Neural cell (in vitro differentiated cells): Measurements from ENCODE around the gene SDK2.

ENCODE experiments used
- EP300 ChIP-seq: fragments of 450-650 bp; conservative IDR thresholded peaks from 2 replicates; pipeline ENCODE4 v1.6.1; 2014; ENCODE audit warnings: antibody characterized with exemption, mild to moderate bottlenecking, moderate library complexity; ENCODE audit not compliant: poor library complexity, severe bottlenecking
- EZH2 ChIP-seq: fragments of 200-600, 300-800 bp; shearing (Covaris generic), sonication (generic); IDR thresholded peaks from 2 replicates; pipeline ENCODE4 v1.6.1; 2014; ENCODE audit warnings: antibody characterized with exemption, low read length, borderline replicate concordance, mild to moderate bottlenecking; ENCODE audit not compliant: insufficient read depth, poor library complexity, severe bottlenecking
- MXI1 ChIP-seq: fragments of 450-650 bp; conservative IDR thresholded peaks from 2 replicates; pipeline ENCODE4 v1.6.1; 2014; ENCODE audit warnings: antibody characterized with exemption, mild to moderate bottlenecking; ENCODE audit not compliant: poor library complexity, severe bottlenecking
- POLR2AphosphoS5 ChIP-seq: IDR thresholded peaks from 2 replicates; pipeline ENCODE4 v1.6.1; 2012
- TAF1 ChIP-seq: IDR thresholded peaks from 2 replicates; pipeline ENCODE4 v1.6.1; 2012; ENCODE audit warnings: low read depth
- TF ChIP-seq, protein P1 (sequence below): fragments of 450-650 bp; IDR thresholded peaks from 2 replicates; pipeline ENCODE4 v1.5.1; 2014; ENCODE audit warnings: antibody characterized with exemption, mild to moderate bottlenecking, moderate library complexity; ENCODE audit not compliant: poor library complexity, severe bottlenecking

DNA sequence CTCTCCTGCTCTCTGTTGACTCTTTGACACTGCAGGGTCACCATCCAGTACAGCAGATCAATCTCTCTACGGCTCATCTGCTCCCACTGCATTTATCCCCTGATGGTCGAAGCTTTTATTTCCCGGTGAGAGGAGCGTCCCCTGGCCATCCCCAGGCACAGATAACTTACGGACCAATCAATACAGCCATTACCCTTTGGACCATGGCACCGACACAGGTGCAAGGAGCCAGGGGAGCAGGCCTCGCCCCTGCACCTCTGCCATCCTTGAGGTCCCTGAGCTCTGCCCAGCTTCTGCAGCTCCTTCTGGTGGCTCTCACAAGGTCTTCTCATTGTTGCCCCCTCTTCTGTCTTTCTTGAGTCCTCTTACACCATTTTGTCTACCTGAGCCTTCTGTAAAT, 115.6 kb downstream of the SDK2 start:
- TF ChIP-seq EP300 (no peak), POLR2AphosphoS5 (no peak), EZH2 (no peak), MXI1 (no peak), TAF1 (no peak)
- TF ChIP-seq, protein P1, sequence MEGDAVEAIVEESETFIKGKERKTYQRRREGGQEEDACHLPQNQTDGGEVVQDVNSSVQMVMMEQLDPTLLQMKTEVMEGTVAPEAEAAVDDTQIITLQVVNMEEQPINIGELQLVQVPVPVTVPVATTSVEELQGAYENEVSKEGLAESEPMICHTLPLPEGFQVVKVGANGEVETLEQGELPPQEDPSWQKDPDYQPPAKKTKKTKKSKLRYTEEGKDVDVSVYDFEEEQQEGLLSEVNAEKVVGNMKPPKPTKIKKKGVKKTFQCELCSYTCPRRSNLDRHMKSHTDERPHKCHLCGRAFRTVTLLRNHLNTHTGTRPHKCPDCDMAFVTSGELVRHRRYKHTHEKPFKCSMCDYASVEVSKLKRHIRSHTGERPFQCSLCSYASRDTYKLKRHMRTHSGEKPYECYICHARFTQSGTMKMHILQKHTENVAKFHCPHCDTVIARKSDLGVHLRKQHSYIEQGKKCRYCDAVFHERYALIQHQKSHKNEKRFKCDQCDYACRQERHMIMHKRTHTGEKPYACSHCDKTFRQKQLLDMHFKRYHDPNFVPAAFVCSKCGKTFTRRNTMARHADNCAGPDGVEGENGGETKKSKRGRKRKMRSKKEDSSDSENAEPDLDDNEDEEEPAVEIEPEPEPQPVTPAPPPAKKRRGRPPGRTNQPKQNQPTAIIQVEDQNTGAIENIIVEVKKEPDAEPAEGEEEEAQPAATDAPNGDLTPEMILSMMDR, result no peak
